ENCODE measurements around the gene CHAF1A.

CHAF1A gene

DNA sequence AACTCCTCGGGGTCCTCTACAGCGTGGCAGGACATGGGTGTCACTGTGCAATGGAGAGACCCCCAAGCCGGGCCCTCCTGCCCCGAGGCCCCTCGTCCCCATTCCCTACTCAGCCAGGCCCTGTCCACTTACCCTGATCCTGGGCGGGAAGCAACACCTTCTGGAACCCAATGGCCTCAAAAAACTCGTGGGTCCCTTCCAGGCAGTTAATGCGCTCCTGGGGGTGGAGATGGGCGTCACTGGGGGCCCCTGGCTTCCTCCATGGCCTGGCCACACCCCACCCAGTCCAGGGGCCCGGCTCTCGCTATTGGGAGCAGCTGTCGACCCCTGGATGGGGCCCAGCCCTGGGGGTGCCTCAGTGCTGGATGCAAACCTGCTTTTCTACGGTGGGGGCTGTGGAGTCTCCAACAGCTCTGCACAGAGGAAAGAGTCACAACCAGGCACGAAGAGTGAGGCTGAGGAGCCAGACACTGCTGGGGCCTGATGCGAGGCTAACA is 44.3 kb downstream of the CHAF1A start:
- no peak for TF ChIP-seq JUND (IDR thresholded peaks at IDR 0.05; ENCODE audit: low read depth)
- no peak for DNase-seq (ENCODE audit: low read depth in 1 of 2, low spot score in 1 of 2)
- in situ Hi-C loops (cut with HindIII; ENCODE audit: low pct_unique_long_range_greater_than_20kb, low sequenced_read_pairs) = no loop called here

DNA sequence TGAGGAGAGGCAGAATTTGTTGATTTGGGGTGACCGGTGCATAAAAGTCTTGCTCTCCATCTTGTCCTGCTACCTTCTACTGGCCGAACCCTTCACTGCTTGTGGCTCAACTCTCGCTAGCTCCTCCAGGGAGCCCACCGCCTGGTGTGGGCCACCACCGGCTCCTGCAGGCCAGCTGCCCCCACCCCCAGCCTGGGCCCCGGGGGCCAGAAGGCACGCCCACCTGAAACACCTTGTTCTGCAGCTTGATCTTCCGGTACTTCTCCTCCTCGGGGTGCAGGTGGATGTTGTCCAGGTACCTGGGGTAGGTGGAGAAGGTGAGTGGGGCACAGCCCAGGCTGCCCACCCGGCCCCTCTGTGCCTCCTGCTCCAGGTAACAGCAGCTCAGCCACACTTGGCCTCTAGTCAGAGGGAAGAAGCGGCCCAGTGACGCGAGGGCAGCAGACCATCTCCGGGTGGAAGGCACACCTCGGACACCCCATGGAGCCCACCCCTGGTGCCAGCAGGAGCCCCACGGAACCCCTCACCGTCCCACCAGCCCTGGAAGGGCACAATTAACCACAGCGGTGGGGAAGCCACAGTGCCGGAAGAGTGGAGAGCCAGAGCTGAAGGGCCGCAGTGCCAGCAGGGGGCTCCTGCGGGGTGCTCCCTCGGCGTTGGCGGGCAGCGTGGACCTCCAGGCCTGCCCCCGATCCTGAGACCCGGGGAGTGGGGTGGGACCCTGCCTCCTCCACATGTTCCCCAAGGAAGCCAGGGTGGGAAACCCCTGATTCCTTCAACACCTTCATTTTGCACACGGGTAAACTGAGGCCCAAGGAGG is 45.1 kb downstream of the CHAF1A start:
- in situ Hi-C loops (cut with HindIII; ENCODE audit: low pct_unique_long_range_greater_than_20kb, low sequenced_read_pairs) = no loop called here
- no peak for DNase-seq (ENCODE audit: low read depth in 1 of 2, low spot score in 1 of 2)
- TF ChIP-seq JUND (IDR thresholded peaks at IDR 0.05; ENCODE audit: low read depth) = no peak

DNA sequence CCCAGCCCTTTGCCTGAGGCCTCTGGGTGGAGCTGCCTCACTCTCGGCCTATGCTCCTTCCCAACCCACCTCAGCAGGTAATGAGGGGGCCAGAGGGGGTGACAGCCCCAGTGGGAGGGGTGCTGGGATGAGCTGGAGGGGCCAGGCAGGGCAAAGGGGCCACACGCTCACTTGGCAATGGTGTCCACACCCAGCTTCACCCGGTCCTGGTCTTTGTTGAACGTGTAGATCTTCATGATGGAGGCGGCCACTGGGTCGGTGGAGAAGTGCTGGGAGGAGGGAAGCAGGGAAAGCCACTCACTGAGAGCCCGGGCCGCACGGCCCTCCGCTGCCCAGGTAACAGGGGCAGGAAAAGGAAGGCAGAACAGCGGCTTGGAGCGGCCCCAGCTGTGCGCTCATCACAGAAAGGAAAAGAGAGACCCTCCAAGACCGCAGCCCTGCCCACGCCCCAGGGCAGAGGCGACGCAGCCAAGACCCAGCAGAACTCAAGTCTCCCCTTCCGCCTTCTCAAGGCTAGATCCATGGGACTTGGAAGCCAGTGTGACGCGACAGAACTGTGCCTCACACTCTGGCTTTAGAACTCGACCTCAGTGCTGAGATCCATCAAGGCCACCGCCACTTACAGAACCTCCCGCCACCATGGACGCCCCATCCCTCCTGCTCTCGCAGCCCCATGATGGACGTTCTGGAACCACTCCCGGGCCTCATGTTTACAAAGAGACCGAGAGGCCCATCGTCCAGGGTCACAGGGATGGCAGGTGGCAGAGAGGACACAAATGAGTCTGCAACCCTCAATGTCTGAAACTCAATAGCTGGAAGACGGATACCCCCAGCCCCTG is 45.9 kb downstream of the CHAF1A start:
- in situ Hi-C loops (cut with HindIII; ENCODE audit: low pct_unique_long_range_greater_than_20kb, low sequenced_read_pairs) = no loop called here
- TF ChIP-seq JUND (IDR thresholded peaks at IDR 0.05; ENCODE audit: low read depth) = no peak
- DNase-seq (ENCODE audit: low read depth in 1 of 2, low spot score in 1 of 2) = no peak

DNA sequence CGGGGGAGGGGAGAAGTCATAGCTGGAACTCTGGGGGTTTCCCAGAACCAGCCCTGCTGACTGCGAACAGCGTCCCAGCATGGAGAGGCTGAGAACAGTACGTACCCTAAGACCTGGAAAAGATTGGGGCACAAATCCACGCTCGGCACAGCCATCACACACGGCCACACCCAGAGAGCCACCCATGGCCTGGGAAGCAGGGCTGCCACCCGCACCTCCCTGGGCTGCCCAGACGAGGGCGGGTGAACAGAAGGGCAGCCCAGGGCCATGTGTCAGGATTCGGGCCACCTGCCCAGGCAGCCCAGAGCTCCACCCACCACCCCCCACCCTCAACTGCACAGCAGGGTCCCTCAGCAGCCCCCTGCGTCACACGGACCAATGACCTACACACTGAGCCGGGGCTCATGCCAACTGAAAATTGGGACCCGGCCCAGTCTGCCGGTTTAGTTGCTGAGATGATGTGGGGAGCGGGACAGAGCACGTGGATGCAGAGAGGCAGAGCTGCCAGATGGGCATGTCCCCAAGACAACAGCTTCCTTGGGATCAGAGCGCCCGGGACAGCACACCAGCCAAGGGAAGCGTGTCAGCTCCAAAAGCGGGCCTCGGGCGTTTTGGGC is 46.7 kb downstream of the CHAF1A start:
- in situ Hi-C loops (cut with HindIII; ENCODE audit: low pct_unique_long_range_greater_than_20kb, low sequenced_read_pairs) = no loop called here
- no peak for TF ChIP-seq JUND (IDR thresholded peaks at IDR 0.05; ENCODE audit: low read depth)
- DNase-seq (ENCODE audit: low read depth in 1 of 2, low spot score in 1 of 2) = no peak

- no peak for TF ChIP-seq JUND (IDR thresholded peaks at IDR 0.05; ENCODE audit: low read depth)
- no peak for DNase-seq (ENCODE audit: low read depth in 1 of 2, low spot score in 1 of 2)
- in situ Hi-C loops (cut with HindIII; ENCODE audit: low pct_unique_long_range_greater_than_20kb, low sequenced_read_pairs) = no loop called here
These were observed 47.2 kb downstream of the CHAF1A start for GRCh38 chr19:4449639-4450028.

- TF ChIP-seq JUND (IDR thresholded peaks at IDR 0.05; ENCODE audit: low read depth) = no peak
- in situ Hi-C loops (cut with HindIII; ENCODE audit: low pct_unique_long_range_greater_than_20kb, low sequenced_read_pairs) = no loop called here
- DNase-seq (ENCODE audit: low read depth in 1 of 2, low spot score in 1 of 2) = no peak
These were observed 50.0 kb downstream of the CHAF1A start for GRCh38 chr19:4452230-4452990.

DNA sequence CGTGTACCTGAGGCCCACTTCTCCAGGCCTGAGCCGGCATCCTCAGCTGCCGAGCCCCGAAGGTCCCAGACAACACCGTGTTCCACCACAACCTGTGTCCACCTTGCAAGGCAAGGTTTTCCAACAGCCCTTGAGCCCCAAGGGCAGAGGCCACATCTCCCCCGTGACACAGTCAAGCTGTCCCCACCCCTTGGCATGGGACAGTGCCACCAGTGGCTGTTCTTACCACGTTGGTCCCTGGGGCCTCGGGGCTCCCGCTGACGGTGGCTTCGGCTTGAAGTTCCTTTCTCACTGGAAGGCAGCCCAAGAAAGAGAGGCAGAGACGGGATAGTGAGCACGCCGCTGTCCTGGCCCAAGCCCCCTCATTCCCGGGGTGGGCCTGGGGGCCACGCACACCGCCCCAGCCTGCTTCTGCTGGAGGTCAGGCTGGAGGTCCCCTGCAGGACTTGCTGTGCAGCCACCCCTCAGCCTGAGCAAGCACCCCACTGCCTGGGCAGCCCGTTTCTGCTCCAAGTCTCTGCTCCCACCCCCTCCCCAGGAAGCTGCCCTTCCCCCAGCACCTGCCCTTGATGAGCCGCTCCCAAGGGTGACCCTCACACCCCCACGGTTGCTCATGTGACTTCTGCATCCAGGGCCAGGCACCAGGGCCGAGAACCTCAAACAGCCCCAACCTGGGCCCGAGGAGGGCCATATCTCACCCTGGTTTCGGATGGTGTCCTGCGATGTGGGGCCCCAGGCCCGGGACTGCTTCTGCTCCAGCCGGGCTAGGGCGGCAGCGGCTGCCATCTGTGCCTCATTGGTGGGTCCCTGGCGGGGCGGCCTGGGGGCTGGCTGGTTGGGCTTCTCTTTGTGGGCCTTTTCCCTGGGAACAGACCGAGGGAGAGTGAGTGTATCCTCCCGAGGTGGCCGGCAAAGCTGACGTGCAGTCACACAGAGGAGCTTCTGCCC is 51.1 kb downstream of the CHAF1A start:
- no peak for TF ChIP-seq JUND (IDR thresholded peaks at IDR 0.05; ENCODE audit: low read depth)
- in situ Hi-C loops (cut with HindIII; ENCODE audit: low pct_unique_long_range_greater_than_20kb, low sequenced_read_pairs) = no loop called here
- DNase-seq (ENCODE audit: low read depth in 1 of 2, low spot score in 1 of 2) = no peak

GRCh38 chr19:4454747-4455718 is 52.6 kb downstream of the CHAF1A start:
- in situ Hi-C loops (cut with HindIII; ENCODE audit: low pct_unique_long_range_greater_than_20kb, low sequenced_read_pairs) = no loop called here
- no peak for DNase-seq (ENCODE audit: low read depth in 1 of 2, low spot score in 1 of 2)
- no peak for TF ChIP-seq JUND (IDR thresholded peaks at IDR 0.05; ENCODE audit: low read depth)

DNA sequence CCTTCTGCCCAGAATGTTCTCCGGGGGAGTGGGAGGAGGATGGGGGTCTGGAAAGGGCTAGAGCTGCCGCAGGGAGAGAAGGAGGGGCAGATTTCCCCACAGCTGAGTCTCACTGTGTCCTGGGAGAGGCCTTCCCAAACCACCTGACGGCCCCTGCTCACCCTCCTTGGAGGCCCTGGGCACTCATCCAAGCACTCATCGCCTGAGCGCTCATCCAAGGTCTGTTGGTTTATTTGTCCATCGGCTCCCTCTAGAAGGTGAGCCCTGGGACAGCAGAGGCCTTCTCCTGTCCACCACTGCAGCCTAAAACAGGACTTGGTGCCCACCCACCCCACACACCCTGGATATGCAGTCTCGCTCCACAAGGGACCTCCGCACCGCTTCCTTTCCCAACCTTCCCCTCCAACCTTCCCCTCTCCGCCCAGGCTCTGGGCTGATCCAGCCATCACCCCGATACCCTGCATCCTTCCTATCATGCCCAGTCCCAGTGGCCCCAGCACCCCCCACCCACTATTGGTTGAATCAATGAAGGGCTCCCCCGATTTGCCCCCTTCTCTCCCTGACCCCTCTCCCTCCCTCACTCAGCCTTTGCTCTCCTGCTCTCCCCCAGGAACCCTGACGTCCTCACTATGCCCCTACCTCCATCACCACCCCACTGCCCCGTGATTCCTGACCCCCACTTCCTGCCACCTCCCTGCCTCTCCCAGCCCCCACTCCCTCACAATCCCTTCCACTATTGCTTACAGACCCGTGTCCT is 53.5 kb downstream of the CHAF1A start:
- no peak for DNase-seq (ENCODE audit: low read depth in 1 of 2, low spot score in 1 of 2)
- TF ChIP-seq JUND (IDR thresholded peaks at IDR 0.05; ENCODE audit: low read depth) = no peak
- in situ Hi-C loops (cut with HindIII; ENCODE audit: low pct_unique_long_range_greater_than_20kb, low sequenced_read_pairs) = no loop called here

GRCh38 chr19:4456476-4456842 is 54.0 kb downstream of the CHAF1A start:
- DNase-seq (ENCODE audit: low read depth in 1 of 2, low spot score in 1 of 2) = no peak
- no peak for TF ChIP-seq JUND (IDR thresholded peaks at IDR 0.05; ENCODE audit: low read depth)
- in situ Hi-C loops (cut with HindIII; ENCODE audit: low pct_unique_long_range_greater_than_20kb, low sequenced_read_pairs) = no loop called here

Measured in T47D (cell line).